NCI-H226 (cell line): Measurements from ENCODE around the gene GRAMD2A.

ENCODE experiments used
- DNase-seq: peaks from one replicate; pipeline ENCODE4 v3.0.0-alpha.2; 2015

The GRAMD2A gene

DNA sequence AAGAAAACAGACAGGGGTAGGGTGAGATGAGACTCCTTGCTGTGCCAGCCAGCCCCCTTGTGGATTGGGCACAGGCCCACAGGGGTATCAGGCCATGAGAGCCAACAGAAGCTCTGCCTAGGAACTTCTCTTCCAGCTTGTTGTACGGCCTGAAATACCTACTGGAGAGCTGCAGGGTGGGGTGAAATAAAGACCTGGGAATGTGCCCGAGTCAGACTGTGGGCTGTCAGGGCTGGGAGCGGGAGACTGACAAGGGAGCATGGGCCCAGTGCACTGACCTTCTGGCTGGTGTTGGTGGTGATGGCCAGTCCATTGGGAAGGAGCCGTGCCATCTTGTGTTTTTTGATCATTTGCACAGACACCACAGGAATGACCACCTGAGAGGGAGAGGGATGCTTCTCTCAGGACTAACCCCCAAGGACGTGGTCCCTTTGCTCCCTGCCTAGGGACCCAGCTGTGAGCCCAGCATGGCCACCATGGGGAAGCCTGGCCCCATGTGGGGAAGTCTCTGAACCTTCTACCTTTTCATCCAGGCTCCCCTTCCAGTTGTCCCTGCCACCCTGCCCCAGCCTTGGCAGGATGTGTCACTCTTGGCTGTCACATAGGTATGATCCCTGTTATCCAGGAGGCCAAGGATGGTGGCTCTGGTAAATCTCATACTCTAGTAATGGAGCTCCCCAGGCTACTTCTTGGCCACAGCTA lies 30.7 kb downstream of the GRAMD2A start:
- no peak for DNase-seq

DNA sequence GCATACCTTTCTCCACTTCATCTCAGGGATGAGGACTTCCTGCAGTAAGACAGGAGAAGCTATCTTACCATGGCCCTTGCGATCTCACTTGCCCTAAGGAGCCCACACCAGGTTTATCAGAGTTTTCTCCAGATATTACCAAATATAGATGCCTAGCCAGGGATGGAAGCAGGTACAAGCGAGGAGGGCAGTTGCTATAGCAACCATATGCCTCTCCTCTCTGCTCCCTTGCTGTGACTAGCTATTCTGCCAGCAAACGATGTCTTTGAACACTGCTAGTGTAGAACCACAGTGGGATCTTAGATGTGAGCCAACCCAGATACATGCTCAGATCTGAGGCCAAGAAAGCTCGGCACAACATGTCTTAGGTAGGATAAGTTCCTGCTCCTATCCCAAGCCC lies 33.9 kb downstream of the GRAMD2A start:
- no peak for DNase-seq

DNA sequence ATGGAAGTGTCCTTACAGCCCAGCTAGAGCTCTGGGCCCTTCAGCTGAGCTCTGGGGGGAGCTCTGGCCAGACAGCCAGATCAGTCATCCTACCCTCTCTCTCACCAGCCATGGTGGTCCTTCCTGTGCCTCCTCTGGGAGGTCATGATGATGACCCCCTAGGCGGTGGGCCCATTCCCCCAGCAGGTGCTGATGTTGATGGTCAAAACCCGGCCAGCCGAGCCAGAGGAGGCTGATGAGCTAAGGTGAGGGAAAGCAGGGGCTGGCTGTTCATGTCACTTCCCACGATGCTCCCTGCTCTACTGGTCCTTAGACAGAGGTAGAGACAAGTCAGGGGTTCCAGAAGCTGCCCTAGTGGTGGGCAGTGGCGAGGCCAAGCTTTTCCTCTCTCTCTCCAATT lies 35.0 kb downstream of the GRAMD2A start:
- DNase-seq = no peak

DNA sequence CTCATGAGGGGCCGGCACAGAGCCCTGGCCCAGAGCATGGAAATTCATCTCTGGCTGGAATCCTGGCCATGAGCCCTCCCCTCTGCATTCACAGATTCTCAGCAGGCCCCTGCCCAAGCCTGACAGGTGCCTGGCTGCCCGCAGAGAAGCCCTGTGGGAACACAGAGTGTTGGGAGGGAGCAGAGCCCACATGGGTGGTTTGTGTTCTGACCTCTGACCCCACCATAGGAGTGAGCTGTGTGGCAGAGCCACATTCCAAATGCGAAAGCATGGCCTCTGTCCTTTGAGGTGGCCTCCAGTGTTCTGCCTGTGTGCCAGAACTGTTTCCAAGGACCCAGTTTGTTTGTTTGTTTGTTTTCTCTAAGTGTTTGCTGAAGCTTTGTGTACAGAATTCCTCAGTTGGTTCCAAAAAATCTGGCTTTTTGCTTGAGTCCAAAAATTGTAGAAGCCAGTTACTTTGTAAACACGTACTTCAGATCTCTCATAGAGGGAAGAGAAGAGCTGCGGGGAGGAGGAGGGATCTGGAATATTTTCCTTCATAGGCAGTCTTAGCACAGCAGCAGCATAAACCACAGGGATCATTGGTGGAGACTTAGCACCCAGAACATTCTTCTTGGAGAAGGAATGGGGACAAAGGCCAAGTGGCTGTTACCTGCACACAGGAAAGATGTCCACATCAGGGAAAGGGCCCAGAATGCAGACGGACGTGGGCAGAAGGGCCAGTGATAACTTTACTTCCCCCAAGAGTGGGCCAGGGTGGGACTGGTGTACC lies 36.0 kb downstream of the GRAMD2A start:
- no peak for DNase-seq

DNA sequence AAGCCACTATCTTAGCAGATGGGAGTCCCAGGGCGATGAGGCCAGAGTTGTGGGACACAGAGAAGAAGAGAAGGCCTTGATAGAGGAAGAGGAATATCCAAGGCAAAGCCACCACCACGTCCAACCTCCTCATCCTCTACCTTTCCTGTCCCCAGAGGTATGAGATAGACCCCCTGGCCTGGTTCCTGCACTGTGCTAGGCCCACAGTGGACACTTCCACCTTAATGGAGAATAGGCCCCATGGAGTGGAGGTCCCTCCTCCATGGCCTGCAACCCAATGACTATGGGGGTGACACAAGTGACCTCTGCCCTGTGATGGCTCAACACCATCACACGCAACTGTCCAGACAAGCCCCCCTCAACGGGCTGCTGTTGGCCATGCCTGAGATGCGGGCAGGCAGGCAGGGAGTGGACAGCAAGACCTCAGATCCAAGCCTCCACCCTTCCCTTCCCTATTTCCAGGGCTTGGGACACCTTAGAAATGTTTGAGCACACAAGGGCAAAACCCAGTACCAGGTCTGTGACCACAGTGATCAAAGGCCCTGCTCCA lies 36.8 kb downstream of the GRAMD2A start:
- DNase-seq = no peak

DNA sequence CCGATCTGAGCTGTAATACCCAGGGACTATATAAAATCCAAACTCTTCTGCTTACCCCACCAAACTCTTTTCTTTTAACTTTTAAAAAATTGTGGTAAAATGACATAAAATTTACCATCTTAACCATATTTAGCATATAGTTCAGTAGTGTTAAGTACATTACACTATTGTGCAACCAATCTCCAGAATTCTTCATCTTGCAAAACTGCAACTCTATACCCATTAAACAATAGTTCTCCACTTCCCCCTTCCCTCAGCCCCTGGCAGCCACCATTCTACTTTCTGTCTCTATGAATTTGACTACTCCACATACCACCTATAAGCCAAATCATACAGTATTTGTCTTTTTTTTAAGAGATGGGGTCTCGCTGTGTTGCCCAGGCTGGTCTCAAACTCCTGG lies 40.7 kb downstream of the GRAMD2A start:
- DNase-seq = no peak

DNA sequence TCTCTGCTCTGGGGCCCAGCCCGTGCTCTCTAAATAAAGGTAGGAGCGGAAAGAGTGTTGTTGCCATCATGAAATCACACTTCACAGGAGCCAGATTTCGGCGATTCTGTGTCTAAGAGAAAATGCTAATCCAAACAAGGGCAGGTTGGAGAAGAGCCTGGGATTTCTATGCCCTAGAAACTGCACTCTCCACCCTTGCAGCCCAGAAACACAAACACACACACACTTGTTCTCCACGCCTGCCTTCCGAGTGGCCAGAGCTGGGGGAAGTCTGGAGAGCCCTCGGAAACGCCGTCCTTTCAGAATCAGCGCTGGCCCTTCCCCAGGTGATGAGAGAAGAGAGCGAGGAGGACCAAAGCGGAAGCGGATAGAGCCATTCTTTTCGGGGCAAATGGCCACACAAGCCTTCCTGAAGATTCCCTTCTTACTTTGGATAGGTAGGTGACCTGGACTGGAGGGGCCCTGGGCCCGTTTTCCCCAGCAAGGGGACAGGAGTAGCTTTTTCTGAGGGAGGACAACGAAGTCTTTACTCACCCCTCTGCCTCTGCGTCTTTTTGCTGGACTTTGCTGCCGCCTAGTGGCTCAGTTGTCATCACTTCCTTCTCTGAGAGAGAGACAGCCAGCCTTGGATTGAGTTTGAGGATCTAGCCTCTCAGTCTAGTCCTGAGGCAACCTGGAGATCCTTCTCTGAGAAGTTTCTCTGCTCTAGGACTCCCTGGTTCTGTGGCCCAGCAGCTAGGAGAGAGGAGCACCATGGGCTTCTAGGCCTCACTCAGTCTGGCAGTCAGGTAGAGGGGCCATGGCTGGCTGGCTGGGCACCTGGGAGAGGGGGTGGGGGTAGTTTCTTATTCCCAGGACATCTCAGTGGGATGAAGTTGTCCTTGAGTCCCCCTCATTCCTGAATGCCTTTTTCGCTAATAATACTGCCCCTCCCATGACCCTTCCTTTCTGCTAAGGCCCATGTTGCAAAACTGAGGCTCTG lies 41.7 kb downstream of the GRAMD2A start:
- DNase-seq = peak; percentile 76

DNA sequence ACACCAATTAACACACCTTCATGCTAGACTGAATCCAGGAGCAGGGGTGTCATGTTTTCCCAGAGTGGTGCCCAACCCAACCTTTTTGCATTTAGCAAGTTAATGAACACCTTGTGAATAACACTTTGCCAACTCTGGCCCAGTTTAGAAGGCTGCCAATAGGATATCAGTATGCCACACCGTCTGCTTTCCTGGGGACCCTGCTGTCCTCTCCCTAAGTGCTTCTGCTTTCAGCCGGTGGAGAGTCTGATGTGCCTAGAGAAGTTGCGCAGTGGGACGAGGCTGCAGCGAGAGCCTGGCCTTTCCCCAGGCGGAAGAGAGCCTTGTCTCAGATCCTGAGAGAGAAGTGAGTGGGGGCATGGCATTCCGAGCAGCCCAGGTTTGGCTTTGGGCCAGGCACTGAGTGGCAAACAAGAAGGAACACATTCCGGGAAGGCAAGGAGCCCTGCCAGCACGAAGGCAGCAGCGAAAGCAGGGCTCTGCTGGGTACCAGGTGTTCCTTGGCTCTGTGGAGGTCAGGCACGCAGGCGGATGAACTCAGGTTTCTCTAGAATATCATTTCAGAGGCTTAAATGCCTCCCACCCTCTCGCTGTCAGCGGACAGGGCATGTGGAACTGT lies 42.5 kb downstream of the GRAMD2A start:
- DNase-seq = no peak

DNA sequence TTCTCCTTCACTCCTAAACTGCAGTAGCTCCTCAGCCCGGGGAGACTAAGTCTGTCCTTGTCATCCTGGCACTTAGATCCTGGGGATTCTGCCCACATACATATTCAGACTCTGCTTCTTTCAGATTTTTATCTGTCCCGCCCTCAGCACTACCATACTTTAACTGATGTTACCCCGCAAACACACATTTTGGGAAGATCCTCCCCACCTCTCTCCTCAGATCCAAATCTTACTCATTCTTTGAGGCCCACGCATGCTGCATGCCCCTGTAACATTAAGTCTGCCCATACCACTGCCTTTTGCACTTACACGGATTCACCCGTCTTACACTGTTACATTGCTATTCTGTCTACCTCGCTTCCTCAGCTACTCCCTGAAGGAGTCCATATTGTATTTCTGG lies 43.3 kb downstream of the GRAMD2A start:
- no peak for DNase-seq

DNA sequence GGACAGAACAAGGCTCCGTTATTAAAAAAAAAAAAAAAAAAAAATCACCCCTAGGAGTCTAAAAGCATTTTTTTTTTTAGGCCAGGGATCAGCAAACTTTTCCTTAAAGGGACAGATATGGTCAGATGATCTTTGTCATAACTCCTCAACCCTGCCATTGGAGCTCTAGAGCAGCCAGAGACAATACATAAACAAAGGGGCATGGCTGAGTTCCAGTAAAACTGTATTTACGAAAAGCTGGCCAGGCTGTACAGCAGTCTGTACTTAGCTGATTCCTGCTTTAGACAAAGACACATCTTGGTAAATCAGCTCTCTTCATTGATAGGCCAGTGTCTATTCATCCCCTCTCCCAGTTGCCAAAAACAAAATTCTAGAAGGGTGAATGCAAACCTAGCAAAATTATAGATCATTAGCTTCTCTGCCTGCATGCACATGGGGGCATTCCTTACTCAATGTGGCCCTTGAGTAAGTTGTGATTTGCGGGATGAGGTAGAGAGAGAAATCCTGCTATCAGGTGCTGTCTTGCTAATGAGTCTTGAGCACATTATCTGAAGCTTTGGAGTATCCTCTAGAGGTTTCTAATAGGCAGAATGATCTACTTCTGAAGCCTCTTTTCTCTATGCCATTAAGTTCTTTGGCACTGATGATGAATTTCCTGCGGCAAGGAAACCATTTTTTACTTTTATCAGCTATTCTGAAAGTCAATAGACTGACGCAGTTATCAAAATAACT lies 44.2 kb downstream of the GRAMD2A start:
- no peak for DNase-seq

DNA sequence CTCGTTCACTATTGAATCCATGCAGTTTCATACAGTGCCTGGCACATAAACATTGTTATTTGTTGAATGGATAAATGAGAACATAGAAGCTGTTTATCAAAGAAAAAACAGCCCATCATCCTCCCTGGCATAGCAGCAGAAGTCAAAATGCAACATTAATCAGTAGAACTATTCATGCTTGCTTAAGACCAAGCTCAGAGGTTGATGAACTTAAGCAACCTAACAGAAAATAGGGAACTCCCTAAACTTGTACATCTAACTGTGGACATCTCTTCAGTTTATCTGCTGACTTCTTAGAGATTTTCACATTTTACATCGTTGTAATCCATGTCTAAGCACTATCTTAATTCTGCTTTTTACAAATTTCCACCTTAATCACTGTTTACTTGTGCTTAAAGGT lies 50.2 kb downstream of the GRAMD2A start:
- no peak for DNase-seq

DNA sequence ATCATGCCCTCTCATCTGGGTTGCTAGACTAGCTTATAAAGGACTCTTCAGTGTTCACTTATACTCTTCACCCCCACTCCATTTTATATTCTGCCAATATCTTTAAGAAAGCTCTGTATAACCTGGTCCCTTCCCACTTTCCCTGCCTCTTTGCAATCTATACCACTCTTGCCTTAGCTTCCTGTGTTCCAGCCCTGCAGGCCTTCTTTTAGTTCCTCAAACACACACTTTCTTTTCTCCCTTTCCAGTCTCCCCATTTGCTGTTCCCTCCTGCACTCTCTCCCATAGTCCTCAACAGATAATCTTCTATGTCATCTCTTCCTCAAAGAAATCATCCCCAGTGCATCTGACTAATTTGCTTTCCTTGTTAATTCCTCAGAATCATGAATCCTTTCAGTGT lies 50.7 kb downstream of the GRAMD2A start:
- no peak for DNase-seq

DNA sequence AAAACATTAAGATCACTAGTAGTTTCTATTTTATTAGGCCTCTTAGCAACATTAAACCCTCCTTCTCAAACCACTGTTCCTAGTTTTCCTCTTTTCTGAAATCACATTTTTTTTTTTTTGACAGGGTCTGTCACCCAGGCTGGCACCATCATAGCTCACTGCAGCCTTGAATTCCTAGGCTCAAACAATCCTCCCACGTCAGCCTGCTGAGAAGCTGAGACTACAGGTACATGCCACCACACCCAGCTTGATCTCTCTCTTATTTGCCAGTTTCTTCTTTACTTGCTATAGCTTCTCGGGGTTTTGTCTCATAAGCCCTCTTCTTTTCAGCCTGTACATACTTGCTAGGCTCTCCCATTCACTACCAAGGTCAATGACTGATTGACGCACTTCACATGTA lies 51.4 kb downstream of the GRAMD2A start:
- DNase-seq = no peak

DNA sequence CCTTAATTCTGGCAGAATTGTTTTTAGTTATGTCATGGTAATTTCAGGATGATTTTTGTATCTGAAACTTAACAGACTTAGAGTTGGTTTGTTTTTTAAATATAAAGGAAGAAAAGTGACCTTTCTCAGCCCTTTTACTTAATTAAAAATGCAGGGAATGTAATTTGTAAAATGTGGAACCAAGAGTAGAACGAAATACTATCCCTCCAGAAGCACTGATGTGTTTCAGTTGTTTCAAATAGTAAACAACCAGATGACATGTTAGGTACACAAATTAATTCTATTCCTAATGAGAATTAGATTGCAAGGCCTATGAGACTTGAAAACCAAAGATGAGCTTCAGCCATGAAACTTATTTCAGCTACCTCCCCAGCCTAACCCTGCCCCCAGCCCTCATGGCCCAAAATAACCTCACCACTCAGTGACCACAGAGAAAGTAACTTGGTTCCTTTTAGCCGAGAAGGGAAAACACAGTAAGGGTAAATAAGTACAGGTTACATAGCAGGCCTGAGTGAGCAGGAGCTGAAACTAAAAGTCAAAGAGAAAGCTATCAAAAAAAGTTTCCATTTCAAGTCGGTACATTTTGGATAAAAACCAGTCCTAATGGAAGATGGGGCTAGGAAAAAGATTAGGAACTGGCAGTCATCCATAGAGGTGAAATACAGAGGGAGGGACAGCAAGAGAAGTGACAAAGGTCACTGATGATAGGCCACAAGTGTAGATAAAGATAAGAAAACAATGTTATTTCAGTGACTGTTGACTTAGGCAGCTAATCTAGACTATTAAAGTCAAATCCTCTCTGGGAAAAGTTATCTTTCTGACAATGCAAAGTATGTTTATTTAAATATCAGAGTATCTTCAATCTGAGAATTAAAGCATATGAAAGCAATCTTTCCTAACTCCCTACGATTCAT lies 56.2 kb downstream of the GRAMD2A start:
- peak; percentile 31 for DNase-seq

DNA sequence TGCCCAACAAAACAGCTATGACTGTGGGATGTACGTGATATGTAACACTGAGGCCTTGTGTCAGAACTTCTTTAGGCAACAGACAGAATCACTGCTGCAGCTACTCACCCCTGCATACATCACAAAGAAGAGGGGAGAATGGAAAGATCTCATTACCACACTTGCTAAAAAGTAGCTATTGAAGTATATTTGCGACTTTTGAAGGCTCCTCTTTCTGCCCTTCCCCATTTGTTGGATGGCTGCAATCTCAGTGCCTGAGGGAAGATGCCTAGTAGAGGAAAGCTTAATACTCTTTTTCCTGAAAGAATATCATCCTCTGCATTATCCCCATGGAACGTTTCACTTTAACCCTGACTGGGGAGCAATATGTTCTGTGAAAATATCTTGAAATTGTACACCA lies 57.5 kb downstream of the GRAMD2A start:
- DNase-seq = no peak

DNA sequence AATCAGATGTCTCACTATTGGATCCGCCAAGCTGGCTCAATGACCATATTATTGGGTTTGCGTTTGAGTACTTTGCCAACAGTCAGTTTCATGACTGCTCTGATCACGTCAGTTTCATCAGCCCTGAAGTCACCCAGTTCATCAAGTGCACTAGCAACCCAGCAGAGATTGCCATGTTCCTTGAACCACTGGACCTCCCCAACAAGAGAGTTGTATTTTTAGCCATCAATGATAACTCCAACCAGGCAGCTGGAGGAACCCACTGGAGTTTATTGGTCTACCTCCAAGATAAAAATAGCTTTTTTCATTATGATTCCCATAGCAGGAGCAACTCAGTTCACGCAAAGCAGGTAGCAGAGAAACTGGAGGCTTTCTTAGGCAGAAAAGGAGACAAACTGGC lies 57.9 kb downstream of the GRAMD2A start:
- DNase-seq = no peak

DNA sequence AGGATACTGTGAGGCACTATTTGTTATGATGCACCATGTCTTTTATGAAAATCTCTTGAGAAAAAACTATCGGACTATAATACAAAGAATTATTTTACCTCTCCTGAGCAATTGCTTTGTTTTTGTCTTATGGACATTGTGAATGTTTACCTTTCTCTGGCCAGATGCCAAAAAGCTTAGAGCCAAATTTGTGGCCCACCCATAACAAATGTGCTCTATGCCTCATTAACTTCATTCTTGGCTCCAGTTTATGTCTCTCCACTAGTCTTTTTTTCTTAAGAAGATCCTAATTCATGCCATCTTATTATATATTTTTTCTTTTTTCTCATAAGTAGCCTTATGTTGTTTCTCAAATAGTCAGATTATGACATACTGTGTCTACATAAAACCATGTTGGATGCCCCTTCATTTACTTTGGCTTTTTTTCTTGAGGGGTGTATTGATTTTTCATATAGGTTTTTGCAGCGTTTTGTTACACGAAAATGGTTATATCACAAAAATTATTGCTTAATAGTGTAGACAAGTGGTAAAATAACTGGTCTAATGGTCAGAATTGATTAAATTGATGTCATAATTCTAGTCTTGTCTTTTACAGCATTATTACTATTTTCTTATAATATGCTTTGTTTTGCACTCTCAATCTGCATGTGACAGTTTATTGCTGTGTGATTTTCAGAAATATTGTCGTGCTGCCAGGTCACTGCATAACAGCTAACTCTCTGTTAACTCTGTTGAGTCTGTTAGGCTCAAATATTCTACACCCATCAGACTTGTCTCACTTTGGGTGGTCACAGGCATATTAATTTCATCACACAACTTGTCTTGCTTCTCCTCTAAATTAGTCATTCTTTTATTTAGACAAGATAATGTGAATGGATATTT lies 61.2 kb downstream of the GRAMD2A start:
- DNase-seq = no peak

DNA sequence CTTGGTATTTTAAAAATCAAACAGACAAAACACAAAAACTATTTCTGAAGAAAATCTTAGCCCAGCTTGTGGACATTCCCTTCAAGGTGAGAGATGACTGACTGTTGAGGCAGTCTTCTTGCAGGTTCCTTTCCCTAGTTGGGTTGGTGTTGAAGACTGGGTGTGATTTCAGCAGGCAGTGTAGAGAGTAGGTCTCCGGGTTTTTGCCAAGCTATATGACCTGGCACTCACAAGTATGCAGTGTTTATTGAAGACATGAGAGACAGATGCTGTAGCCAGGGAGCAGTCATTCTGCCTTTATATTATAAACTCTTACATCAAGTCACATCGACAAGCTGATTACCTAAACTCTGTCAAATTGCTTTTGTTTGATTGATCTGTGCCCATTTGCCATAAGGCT lies 61.9 kb downstream of the GRAMD2A start:
- DNase-seq = no peak

DNA sequence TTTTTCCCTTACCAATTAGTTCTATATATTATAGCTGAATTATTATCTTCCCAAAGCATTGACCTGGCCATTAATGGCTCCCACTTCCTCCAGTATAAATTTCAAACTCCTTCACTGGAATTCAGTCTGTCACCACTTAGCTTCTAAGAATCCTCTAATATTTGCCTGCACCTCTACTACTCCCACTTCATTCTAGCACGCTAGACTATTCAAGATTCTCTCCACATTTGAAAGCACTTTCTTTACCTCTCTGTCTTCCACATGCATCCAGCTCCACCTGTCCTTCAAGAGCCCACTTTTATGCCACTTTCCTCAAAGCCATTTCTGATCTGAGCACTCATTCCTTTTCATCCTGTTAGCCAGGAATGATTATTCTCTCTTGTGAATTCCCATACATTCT lies 64.4 kb downstream of the GRAMD2A start:
- no peak for DNase-seq

DNA sequence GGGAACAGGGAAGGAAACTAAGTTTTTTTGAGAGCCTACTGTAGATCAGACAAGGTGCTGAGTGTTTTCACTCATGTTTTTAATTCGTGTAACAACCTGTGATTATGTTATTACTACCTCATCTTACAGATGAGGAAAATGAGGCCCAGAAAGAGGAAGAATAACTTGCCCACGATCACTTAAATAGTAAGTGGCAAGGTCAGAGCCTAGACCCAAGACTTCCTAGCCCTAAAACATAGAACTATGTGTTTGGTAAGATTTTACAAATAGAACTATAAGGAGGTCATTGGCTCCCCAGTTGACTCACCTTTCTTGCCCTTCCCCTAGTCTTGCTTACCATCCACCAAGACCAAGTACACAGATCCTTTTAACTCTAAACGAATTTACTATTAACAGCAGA lies 65.7 kb downstream of the GRAMD2A start:
- DNase-seq = no peak
